Thyroid gland (tissue), 4 donors: ENCODE measurements around the gene PLA2G2E.

Experiments
- POLR2A ChIP-seq, 2 donors: fragments of 450-650 bp; IDR thresholded peaks; one replicate each; pipeline ENCODE4 v1.6.1; 2017; ENCODE audit warnings: antibody characterized with exemption in 2 of 2, mild to moderate bottlenecking in 2 of 2, moderate library complexity in 1 of 2
- TF ChIP-seq, protein P1 (sequence below), 6 experiments: fragments of 200-600 bp in 3 of 6; fragments of 450-650 bp in 3 of 6; sonication (generic) in 3 of 6; IDR thresholded peaks; one replicate each; pipeline ENCODE4 v1.5.1; 2016 to 2019; ENCODE audit warnings: antibody characterized with exemption in 6 of 6, mild to moderate bottlenecking in 2 of 6, inconsistent platforms in 1 of 6, moderate library complexity in 1 of 6

DNA sequence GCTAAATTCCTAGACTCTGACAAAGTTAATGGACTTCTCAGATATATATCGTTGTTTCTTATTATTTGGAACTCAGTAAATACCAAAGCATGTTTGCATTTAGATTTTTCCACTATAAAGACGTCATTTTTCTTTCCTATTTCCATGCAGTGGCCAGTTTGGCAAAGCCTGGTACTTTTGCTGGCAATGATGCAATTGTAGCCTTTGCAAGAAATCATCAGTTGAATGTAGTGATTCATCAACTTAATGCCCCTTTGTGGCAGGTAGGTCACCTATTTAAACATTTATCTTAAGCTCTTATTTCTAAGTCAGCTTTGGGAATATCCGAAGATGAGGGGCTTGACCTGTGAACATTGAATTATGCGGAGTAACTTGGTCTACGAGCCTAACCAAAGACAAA is 29.2 kb downstream of the PLA2G2E start:
- TF ChIP-seq, protein P1, sequence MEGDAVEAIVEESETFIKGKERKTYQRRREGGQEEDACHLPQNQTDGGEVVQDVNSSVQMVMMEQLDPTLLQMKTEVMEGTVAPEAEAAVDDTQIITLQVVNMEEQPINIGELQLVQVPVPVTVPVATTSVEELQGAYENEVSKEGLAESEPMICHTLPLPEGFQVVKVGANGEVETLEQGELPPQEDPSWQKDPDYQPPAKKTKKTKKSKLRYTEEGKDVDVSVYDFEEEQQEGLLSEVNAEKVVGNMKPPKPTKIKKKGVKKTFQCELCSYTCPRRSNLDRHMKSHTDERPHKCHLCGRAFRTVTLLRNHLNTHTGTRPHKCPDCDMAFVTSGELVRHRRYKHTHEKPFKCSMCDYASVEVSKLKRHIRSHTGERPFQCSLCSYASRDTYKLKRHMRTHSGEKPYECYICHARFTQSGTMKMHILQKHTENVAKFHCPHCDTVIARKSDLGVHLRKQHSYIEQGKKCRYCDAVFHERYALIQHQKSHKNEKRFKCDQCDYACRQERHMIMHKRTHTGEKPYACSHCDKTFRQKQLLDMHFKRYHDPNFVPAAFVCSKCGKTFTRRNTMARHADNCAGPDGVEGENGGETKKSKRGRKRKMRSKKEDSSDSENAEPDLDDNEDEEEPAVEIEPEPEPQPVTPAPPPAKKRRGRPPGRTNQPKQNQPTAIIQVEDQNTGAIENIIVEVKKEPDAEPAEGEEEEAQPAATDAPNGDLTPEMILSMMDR (IDR thresholded peaks at IDR 0.05) = no peak
- no peak for TF ChIP-seq POLR2A (IDR thresholded peaks at IDR 0.05)
